Activated B cell treated with CpG ODN at 0.5 μM for 24 hours (primary cell): Measurements from ENCODE around the gene EVA1A. TPM values are rescaled to one million over a fixed set of nuclear protein-coding genes. Genes with fewer than 3 reads are reported as not detected.

Source experiments
- ATAC-seq: fragments of 200-7000 bp; cut with Tn5 transposase; one replicate; pipeline ENCODE4 v1.10.0; 2021; ENCODE audit warnings: low read depth, mild to moderate bottlenecking, moderate library complexity
- CTCF ChIA-PET: fragments of 350-600 bp; sonication (Branson Sonifier 250); formaldehyde crosslinking; loops from one replicate; lab custom pipeline; 2021; ENCODE audit warnings: antibody characterized with exemption; lab: Charles Lee
- POLR2A ChIA-PET: fragments of 350-600 bp; sonication (Branson Sonifier 250); formaldehyde crosslinking; loops from one replicate; lab custom pipeline; 2021; ENCODE audit warnings: antibody characterized with exemption; lab: Charles Lee
- DNase-seq: peaks from one replicate; pipeline ENCODE4 v3.0.0; 2022
- H3K27ac Mint-ChIP-seq: one replicate; pipeline ENCODE4 v1.8.0; 2020; ENCODE audit warnings: mixed read lengths
- H3K27me3 Mint-ChIP-seq: one replicate; pipeline ENCODE4 v1.8.0; 2021; ENCODE audit warnings: mixed read lengths
- H3K36me3 Mint-ChIP-seq: one replicate; pipeline ENCODE4 v1.8.0; 2021; ENCODE audit warnings: low read depth, mixed read lengths
- H3K4me1 Mint-ChIP-seq: one replicate; pipeline ENCODE4 v1.8.0; 2021; ENCODE audit warnings: mixed read lengths
- H3K4me3 Mint-ChIP-seq: one replicate; pipeline ENCODE4 v1.8.0; 2020; ENCODE audit warnings: mild to moderate bottlenecking, mixed read lengths
- H3K9me3 Mint-ChIP-seq: one replicate; pipeline ENCODE4 v1.8.0; 2020; ENCODE audit warnings: mixed read lengths
- intact Hi-C: fragments of 100-400 bp; cut with micrococcal nuclease; formaldehyde crosslinking; loops from one replicate; pipeline ENCODE4 v1.15.1; 2024
- total RNA-seq: library from RNA; stranded (reverse); gene quantifications from 2 replicates; pipeline ENCODE4 v1.2.3, GENCODE V29; 2022
- TF ChIP-seq, protein P1 (sequence below): fragments of 200-600 bp; IDR thresholded peaks from one replicate; pipeline ENCODE4 v1.8.0; 2022; ENCODE audit warnings: antibody characterized with exemption, mild to moderate bottlenecking

Gene EVA1A
- total RNA-seq, 1 donor from 2014 or later = not detected

DNA sequence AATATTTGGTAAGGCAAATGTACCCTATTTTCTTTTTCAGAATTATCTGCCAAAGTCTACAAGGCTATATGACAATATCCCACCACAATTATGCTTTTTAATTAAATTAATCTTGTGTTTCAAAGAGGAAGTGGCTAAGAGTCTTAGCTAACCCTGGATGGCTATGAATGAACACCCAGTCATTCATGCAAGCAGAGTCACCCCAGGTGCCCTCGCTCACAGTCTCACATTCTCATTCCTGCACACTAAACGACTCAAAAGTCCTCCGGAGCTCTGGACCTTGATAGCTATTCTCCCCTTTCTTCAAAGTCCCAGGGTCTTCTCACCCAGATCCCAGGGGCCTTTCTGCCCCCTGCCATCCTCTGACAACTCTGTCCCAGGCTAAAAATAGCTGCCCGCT lies 43.7 kb upstream of the EVA1A start:
- Mint-ChIP-seq H3K9me3 (no peaks in the 10 kb centered on the region), H3K4me1 (no peaks in the 10 kb centered on the region), H3K27me3 (peaks cover 55% of the 10 kb centered on the region), H3K4me3 (no peak overlapping the region), H3K27ac (no peak overlapping the region), H3K36me3 (no peaks in the 10 kb centered on the region)
- DNase-seq (no peak), ATAC-seq (no peak)
- CTCF ChIA-PET = no interaction called here
- TF ChIP-seq, protein P1, sequence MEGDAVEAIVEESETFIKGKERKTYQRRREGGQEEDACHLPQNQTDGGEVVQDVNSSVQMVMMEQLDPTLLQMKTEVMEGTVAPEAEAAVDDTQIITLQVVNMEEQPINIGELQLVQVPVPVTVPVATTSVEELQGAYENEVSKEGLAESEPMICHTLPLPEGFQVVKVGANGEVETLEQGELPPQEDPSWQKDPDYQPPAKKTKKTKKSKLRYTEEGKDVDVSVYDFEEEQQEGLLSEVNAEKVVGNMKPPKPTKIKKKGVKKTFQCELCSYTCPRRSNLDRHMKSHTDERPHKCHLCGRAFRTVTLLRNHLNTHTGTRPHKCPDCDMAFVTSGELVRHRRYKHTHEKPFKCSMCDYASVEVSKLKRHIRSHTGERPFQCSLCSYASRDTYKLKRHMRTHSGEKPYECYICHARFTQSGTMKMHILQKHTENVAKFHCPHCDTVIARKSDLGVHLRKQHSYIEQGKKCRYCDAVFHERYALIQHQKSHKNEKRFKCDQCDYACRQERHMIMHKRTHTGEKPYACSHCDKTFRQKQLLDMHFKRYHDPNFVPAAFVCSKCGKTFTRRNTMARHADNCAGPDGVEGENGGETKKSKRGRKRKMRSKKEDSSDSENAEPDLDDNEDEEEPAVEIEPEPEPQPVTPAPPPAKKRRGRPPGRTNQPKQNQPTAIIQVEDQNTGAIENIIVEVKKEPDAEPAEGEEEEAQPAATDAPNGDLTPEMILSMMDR = no peak
- POLR2A ChIA-PET = no interaction called here
- intact Hi-C loops = loop anchor here (10.0 kb wide), 1 partner anchor 140 kb away; no protein-coding TSS in a partner anchor

DNA sequence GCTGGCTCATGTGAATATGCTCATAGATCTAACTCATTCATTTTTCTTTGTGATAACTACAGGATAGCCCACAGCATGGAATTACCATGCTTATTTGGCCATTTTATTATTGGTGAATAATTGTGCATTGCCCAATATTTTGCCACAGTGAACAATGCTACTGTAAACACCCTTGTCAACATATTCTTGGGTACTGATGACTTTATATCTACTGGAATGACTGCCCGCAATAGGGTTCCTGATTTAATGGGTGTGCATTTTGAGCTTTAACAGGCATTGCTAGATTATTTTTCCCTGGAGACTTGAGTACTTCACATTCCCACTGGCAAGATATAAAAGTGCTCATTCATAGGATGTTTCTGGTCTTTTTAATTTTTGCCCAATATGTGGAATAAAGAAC lies 42.7 kb upstream of the EVA1A start:
- ChIA-PET CTCF (no interaction called here), POLR2A (no interaction called here)
- ATAC-seq = no peak
- H3K9me3 Mint-ChIP-seq = no peaks in the 10 kb centered on the region
- H3K4me3 Mint-ChIP-seq = no peak overlapping the region
- intact Hi-C loops = loop anchor here (10.0 kb wide), 1 partner anchor 139 kb away; no protein-coding TSS in a partner anchor
- peaks cover 45% of the 10 kb centered on the region for H3K27me3 Mint-ChIP-seq
- no peaks in the 10 kb centered on the region for H3K36me3 Mint-ChIP-seq
- no peaks in the 10 kb centered on the region for H3K4me1 Mint-ChIP-seq
- no peak overlapping the region for H3K27ac Mint-ChIP-seq
- TF ChIP-seq, protein P1 = no peak
- no peak for DNase-seq

DNA sequence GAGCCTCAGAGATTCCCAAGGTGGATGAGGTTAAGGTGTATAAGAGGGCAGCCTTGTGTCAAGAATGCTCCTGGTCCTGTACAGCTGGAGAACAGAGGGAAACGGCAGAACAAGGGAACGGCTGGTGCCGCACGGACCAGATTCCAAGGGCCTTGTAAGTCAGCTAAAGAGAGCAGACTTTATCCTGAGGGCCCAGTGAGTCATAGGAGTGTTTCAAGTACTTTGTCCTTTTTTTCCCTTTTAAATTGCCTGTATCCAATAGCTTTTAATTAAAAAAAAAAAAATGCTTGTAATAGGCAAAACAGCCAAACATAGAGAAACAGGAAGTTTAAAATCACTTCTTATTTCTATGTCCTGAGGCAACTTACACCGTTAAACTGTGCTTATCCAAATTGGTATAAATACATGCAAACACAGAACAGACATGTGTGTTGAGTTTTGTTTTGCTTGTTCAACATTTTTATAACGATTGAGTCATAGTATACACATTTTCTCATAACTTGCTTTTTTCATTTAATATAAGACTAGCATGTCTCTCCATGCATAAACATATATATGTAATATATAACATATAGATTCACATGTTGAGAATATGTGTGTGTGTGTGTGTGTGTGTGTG lies 42.1 kb upstream of the EVA1A start:
- no peaks in the 10 kb centered on the region for H3K4me1 Mint-ChIP-seq
- no peak overlapping the region for H3K27ac Mint-ChIP-seq
- peaks cover 38% of the 10 kb centered on the region for H3K27me3 Mint-ChIP-seq
- no peaks in the 10 kb centered on the region for H3K36me3 Mint-ChIP-seq
- ChIA-PET CTCF (no interaction called here), POLR2A (no interaction called here)
- H3K9me3 Mint-ChIP-seq = no peaks in the 10 kb centered on the region
- intact Hi-C loops = loop anchor here (10.0 kb wide), 1 partner anchor 138 kb away; no protein-coding TSS in a partner anchor
- ATAC-seq (no peak), DNase-seq (no peak)
- TF ChIP-seq, protein P1 = no peak
- H3K4me3 Mint-ChIP-seq = no peak overlapping the region

DNA sequence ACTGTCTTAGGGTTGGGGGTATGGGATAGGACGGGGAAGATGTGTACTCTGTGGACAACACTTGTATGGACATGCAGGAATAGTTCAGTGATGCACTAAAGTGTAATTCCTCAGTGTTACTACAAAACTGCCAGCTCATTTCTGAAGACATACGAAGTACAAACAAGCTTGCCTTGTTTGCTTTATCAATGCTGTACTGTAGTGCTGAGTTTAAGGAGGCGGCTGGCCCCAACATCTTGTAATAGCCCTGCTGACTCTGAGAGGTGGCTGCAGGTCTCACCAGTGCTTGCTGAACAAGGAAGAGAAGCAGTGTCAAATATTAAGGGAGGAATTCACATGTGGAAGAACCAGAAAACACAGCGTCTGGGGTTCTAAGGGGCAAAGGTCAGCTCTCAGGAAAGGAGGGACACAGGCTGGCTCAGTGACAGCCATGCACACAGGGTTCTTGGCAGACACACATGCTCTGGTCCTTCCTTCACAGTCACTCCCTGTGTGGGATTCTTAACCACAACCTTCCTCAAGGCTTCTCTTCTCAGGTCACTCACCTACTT lies 39.8 kb upstream of the EVA1A start:
- Mint-ChIP-seq H3K4me1 (no peaks in the 10 kb centered on the region), H3K36me3 (no peaks in the 10 kb centered on the region), H3K27me3 (peaks cover 20% of the 10 kb centered on the region), H3K4me3 (no peak overlapping the region), H3K9me3 (no peaks in the 10 kb centered on the region), H3K27ac (no peak overlapping the region)
- TF ChIP-seq, protein P1 = no peak
- intact Hi-C loops = loop anchor here (10.0 kb wide), 1 partner anchor 136 kb away; no protein-coding TSS in a partner anchor
- DNase-seq (no peak), ATAC-seq (no peak)
- ChIA-PET CTCF (no interaction called here), POLR2A (no interaction called here)

DNA sequence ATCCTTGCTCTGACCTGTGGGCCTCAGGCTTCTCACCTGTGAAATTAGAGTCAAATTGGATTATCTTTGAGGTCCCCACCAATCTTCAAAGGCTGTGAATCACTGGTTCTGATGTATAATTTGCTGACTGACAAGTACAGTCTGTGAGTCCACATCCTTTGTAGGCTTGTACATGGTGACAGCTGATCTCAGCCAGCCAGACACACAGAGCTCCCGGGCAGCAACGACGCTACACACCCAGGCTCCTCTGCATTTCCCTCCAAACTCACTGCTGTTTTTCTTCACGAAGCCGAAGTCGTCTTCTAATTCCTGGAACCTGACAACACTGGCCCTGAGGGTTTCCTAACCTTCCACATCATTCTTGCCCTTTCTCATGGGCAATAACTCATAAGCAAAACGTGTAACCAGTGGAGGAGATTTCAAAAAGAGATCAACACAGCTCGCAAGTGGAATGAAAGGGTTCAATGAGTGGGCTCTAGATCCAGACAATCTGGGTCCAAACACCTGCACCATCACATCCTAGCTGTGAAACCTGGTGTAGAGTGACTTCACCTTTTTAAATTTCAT lies 37.9 kb upstream of the EVA1A start:
- ATAC-seq (no peak), DNase-seq (no peak)
- H3K27ac Mint-ChIP-seq = no peak overlapping the region
- no peaks in the 10 kb centered on the region for H3K36me3 Mint-ChIP-seq
- TF ChIP-seq, protein P1 = no peak
- CTCF ChIA-PET = no interaction called here
- POLR2A ChIA-PET = no interaction called here
- intact Hi-C loops = no loop called here
- H3K4me1 Mint-ChIP-seq = no peaks in the 10 kb centered on the region
- H3K4me3 Mint-ChIP-seq = no peak overlapping the region
- peaks cover 14% of the 10 kb centered on the region for H3K27me3 Mint-ChIP-seq
- H3K9me3 Mint-ChIP-seq = no peaks in the 10 kb centered on the region
